ENCODE data around the gene FHAD1.

DNA sequence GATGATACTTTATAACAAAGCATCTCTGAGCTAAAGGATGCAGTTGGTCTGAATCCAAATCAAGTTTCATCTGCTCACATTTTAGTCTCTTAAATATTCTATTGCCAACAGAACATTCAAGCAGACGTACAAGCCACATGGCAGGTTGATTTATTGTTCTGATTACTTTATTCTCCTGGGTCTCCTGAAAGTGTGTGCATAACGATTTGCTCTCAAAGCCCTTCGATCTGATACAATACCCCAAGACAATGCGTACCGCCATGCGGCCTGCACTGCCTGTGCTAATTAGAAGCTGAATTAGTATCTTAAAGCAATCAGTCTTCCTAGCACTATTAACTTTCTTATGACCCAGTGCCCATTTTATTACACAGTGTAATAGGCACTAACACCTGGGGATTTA, 56.9 kb downstream of the FHAD1 start:
- TF ChIP-seq, protein P1, sequence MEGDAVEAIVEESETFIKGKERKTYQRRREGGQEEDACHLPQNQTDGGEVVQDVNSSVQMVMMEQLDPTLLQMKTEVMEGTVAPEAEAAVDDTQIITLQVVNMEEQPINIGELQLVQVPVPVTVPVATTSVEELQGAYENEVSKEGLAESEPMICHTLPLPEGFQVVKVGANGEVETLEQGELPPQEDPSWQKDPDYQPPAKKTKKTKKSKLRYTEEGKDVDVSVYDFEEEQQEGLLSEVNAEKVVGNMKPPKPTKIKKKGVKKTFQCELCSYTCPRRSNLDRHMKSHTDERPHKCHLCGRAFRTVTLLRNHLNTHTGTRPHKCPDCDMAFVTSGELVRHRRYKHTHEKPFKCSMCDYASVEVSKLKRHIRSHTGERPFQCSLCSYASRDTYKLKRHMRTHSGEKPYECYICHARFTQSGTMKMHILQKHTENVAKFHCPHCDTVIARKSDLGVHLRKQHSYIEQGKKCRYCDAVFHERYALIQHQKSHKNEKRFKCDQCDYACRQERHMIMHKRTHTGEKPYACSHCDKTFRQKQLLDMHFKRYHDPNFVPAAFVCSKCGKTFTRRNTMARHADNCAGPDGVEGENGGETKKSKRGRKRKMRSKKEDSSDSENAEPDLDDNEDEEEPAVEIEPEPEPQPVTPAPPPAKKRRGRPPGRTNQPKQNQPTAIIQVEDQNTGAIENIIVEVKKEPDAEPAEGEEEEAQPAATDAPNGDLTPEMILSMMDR (IDR thresholded peaks at IDR 0.05; ENCODE audit: poor library complexity): no peak
- TF ChIP-seq EZH2 (IDR thresholded peaks at IDR 0.05; ENCODE audit: borderline replicate concordance): no peak
- TF ChIP-seq EZH2phosphoT487 (IDR thresholded peaks at IDR 0.05; ENCODE audit: low read depth, severe bottlenecking, unreplicated experiment): no peak

Measured in hepatocyte (in vitro differentiated cells).